ENCODE data around the gene CDON.

Gene CDON

DNA sequence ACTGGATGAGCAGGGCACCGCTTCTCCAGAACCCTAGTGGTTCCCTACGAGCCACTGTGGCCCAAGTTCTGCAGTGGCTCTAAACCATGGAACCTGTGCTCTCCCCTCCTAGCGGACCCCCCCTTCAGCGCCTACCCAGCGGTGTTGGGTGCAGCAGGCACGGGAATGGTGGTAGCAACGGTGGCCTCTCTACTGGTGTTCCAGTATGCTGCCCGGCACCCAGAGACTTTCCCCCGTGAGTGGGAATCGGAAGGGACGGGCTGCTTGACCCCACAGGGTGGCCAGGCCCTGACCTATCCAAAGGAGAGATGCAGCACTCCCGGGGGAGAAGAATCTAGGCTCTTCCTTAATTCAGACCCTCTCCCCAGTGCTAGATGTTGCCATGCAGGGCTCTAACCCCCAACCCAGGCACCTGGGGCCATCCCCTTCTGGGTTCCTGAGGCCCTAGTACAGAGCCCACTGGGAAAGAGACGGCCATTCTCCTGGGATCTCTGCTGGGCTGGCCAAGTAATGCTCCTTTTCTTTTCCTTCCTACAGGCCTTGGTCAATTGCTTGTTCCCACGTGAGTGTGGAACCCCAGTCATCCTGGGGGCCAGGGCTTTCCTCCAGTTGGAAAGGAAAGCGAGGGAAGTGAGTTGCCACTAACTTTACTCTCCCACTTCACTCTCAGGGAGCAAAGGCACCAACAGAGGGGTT is 107.6 kb downstream of the CDON start:
- no peak for DNase-seq

- no peak for DNase-seq
Observed at GRCh38 chr11:125954123-125954944, 108.3 kb downstream of the CDON start.

GRCh38 chr11:125953401-125953935 is 109.2 kb downstream of the CDON start:
- DNase-seq, result no peak

DNA sequence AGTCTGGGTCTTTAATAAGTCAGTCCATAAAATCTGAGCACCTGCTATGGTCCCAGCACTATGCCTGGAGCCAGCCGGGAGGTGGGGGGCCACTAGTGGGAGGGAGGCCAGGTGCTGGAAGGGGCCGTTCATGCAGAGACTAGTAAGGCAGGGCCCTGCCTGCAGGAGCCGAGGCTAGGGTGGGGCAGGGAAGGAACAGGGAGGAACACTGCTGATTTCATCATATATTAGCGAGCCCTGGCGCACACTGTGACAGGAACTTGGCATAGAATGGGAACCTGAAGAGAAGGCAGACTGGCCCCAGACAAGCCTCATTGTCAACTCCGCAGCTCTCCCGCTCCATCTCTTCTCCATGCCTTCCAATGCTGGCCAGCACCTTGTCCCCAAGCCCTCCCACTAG is 109.7 kb downstream of the CDON start:
- DNase-seq, result no peak

DNA sequence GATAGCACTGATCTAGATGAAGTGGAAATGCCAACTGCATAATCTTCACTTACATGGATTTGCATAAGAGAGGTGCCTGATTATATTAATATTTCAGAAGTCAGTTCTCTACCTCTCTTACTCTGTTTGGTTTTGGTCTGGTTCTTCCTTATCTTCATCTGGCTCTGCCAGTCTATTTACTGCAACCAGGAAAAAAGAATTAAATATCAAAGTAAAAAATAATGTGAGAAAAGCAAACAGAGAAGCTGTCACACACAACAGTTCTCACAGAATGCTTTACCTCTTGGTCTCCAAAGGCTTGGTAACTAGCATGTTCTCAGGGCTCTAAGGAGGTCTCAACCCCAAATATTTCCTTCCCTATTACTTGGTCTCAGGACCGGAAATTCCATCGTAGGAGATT is 110.1 kb downstream of the CDON start:
- no peak for DNase-seq

DNA sequence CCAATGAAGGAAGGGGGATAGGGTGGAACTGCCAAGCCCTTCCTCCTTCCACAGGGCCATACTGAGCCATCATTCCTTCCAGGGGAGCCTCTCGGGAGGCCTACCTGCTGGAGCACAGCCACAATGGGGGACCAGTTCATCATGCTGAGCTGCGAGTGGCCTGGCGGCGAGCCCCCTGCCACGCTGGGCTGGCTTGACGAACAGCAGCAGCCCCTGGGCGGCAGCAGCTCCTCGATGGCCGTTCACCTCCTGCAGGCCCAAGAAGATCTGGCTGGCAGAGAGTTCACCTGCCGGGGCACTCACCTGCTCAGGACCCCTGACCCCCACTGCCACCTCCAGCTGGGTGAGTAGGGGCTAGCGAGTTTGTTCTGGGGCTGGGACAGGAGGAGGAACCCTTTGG is 110.9 kb downstream of the CDON start:
- DNase-seq, result no peak

- DNase-seq, result no peak
Observed at GRCh38 chr11:125950696-125951651, 111.7 kb downstream of the CDON start.

DNA sequence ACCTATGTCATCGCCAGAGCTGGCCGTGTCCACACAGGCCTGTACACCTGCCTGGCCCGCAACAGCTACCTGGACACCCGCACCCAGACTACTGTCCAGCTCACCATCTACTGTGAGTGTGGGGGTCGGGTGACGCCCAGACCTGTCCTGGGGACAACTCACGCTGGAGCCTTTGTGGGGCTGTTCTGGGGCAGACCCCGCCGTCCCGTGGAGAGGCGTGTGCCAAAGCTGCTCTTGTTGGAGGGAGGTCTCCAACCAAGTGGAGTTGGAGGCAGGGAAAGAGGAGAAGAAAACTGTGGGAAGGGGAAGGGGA is 112.5 kb downstream of the CDON start:
- no peak for DNase-seq

DNA sequence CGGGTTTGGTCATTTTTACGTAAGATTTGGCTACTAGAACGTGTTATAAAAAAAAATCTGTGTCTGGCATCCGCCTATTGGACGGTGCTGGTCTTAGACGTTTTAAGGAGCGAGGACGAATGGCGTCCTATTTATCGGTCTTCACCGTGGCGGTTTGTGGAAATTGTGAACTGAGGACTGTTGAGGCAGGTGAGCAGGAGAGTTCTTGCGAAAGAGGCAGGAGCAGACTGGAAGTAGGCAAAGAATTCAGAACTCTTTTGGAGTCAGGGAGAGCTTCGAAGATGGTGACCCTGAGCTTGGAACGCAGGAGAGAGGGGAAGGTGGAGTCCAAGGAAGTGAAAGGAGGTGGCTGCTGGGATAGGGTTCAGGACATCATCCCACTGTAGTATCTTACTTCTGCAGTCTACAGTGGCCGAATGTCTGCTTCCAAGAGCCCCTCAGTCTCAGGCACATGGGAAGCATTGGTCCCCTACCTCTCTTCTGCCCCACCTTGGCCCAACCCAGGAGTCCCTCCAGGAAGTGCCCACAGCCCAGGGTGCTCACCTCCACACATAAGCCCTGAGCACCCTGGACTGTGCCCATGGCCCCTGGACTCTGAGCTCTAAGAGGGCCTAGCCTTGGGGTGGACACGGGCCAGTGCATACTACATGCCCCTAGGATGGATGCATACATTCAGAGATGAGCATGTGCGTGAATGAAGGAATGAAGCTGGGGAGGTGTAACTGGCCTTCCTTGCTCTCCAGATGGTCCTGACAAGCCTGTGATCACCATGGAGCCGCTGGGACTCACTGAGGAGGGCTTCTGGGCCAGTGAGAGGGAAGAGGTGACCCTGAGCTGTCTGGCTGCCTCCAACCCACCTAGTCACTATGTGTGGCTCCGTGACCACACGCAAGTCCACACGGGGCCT is 113.1 kb downstream of the CDON start:
- no peak for DNase-seq

- DNase-seq, result no peak
Observed at GRCh38 chr11:125948278-125949051, 114.2 kb downstream of the CDON start.

GRCh38 chr11:125947419-125948277 is 115.0 kb downstream of the CDON start:
- DNase-seq, result no peak

DNA sequence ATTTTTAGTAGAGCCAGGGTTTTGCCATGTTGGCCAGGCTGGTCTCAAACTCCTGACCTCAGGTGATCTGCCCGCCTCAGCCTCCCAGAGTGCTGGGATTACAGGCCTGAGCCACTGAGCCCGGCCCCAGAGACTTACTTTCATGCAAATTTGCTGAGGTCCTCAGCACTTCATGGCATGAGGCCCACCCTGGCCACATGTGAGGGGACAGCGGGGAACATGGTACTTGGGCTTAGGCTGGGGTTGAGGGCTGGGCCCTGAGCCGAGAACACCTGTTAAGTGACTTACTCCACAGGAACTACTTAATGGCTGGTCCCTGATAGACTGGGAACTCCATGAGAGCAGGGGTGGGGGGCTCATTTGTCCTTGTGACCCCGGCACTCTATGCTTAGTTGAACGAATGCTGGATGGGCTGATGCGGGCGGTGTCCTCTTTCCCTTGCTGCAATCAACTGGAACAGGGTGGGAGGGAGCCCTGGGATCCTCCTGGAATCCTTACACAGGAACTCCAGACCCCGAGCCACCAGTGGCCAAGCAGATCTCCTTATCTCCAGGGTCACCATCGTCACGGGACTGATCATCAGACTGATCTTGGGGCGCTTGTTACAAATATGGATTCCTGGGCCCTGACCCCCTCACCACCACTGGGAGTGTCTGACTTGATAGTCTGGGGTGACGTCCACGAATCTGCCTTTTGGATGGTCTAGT is 115.8 kb downstream of the CDON start:
- no peak for DNase-seq

DNA sequence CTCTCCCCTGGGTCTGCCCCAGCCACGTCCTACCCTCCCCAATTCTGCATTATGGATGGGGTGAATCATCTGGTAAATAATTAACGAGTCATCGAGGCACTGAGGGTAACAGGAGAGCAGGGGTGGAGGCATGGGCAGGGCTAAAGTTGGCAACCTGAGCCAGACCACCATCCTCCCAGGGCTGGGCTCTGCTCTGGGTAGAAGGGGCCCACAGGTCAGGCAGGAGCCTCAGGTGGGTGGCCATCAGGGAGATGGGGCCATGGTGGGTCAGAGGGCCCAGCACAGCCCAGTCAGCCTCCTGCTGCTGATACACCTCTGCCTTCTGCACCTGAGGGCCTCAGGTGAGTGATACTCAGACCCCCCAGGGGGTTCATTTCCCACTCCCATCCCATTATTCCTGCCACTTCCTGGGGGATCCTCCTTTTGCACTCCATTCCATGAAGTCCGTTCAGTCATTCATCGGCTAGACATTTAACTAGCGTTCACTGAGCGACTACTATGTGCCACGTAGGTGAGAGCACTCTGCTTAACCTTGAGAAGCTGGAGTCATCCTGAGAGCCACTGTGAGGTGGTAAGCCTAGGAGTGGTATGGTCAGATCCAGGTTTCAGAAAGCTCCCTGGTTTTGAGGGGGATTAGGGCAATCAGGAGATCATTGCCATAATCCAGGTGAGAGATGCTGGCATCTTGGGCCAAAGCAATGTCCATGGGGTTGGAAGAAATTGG is 116.7 kb downstream of the CDON start, which contains the start of gene VSIG10L2:
VSIG10L2 (plus strand) TSS at position 248 of the 724 bp plus-strand sequence; CDS start at position 260, 12 bp downstream.
- no peak for DNase-seq

- DNase-seq, result no peak
Observed at GRCh38 chr11:125945011-125945796, 117.5 kb downstream of the CDON start.

GRCh38 chr11:125944350-125945010 is 118.2 kb downstream of the CDON start:
- no peak for DNase-seq

DNA sequence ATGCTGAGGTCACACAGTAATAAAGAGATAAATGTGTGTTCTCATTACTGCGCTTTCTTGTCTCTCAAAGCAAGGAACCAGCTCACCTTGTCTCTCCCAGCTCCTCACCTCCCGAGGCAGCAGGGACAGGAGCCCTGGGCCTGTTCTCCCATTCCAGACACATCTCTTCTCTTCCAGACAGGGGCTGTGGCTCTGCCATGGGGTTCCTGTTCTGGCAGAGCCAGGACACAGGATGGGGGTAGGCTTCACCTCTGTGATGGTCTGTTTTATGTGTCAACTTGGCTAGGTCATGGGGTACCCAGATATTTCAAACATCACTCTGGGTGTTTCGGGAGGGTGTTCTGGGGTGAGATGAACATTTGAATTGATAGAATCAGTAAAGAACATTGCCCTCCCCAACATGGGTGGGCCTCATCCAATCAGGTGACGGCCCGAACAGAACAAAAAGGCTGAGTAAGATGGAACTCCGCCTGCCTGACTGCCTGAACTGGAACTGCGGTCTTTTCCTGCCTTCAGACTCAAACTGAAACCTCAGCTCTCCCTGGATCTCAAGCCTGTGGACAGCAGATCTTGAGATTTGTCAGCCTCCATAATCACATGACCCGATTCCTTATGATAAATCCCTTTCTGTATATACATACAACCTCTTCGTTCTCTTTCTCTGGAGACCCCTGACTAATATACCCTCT is 118.9 kb downstream of the CDON start:
- no peak for DNase-seq
